CD14-positive monocyte (primary cell): ENCODE results near the gene TECPR2. TPM values are rescaled to one million over a fixed set of nuclear protein-coding genes. Genes with fewer than 3 reads are reported as not detected.

Experiments
- DNase-seq, 3 donors: peaks; one replicate each; pipeline ENCODE4 v3.0.0-alpha.2; 2011 to 2022
- H2AFZ ChIP-seq: 2 replicates; pipeline ENCODE4 v1.6.0; 2012; ENCODE audit warnings: mild to moderate bottlenecking, low read depth, low read length, inconsistent platforms; ENCODE audit not compliant: insufficient read depth, poor library complexity, severe bottlenecking
- H3K27ac ChIP-seq, 2 donors: 1 replicate in 1 of 2; 2 replicates in 1 of 2; pipeline ENCODE4 v1.5.1; 2012 to 2013; ENCODE audit warnings: low read length in 2 of 2, control low read depth in 1 of 2, inconsistent platforms in 1 of 2, low read depth in 1 of 2, mild to moderate bottlenecking in 1 of 2
- H3K27me3 ChIP-seq, 2 donors: one replicate each; pipeline versions ENCODE4 v1.6.0 to v1.6.1; 2011 to 2013; ENCODE audit warnings: low read length in 2 of 2; ENCODE audit not compliant: control insufficient read depth in 2 of 2, insufficient read depth in 2 of 2
- H3K36me3 ChIP-seq, 2 donors: replicated peaks in 1 of 2; 1 replicate in 1 of 2; 2 replicates in 1 of 2; pipeline versions ENCODE4 v1.5.1 to v1.6.1; 2012 to 2013; ENCODE audit warnings: low read length in 2 of 2, control low read depth in 1 of 2, inconsistent platforms in 1 of 2, mild to moderate bottlenecking in 1 of 2; ENCODE audit not compliant: insufficient read depth in 2 of 2, control insufficient read depth in 1 of 2
- H3K4me1 ChIP-seq, 2 donors: 1 replicate in 1 of 2; 2 replicates in 1 of 2; pipeline versions ENCODE4 v1.5.1 to v1.6.1; 2012 to 2013; ENCODE audit warnings: low read length in 2 of 2, control low read depth in 1 of 2, inconsistent platforms in 1 of 2, mild to moderate bottlenecking in 1 of 2, moderate library complexity in 1 of 2; ENCODE audit not compliant: insufficient read depth in 2 of 2, control insufficient read depth in 1 of 2
- H3K4me2 ChIP-seq: replicated peaks from 2 replicates; pipeline ENCODE3; 2012; ENCODE audit warnings: low read length, moderate library complexity, mild to moderate bottlenecking; ENCODE audit not compliant: poor library complexity, severe bottlenecking; ENCODE audit errors: extremely low read depth
- H3K4me3 ChIP-seq, 3 experiments: fragments of 200-600 bp in 1 of 3; sonication (generic) in 1 of 3; replicated peaks in 1 of 3; 1 replicate in 2 of 3; 2 replicates in 1 of 3; pipeline ENCODE4 v1.5.1; 2011 to 2013; ENCODE audit warnings: low read length in 3 of 3, mild to moderate bottlenecking in 3 of 3, control low read depth in 2 of 3, low read depth in 2 of 3, inconsistent platforms in 1 of 3, moderate library complexity in 1 of 3
- H3K79me2 ChIP-seq: 2 replicates; pipeline ENCODE4 v1.6.0; 2012; ENCODE audit warnings: mild to moderate bottlenecking, control low read depth, inconsistent platforms, low read length, moderate library complexity; ENCODE audit not compliant: insufficient read depth
- H3K9ac ChIP-seq: 2 replicates; pipeline ENCODE4 v1.6.0; 2017; ENCODE audit warnings: low read length, mild to moderate bottlenecking; ENCODE audit not compliant: insufficient read depth, poor library complexity, severe bottlenecking
- H3K9me3 ChIP-seq, 2 donors: replicated peaks in 1 of 2; 1 replicate in 1 of 2; 2 replicates in 1 of 2; pipeline versions ENCODE4 v1.5.1 to v1.6.1; 2012 to 2013; ENCODE audit warnings: low read length in 2 of 2, control low read depth in 1 of 2; ENCODE audit not compliant: control insufficient read depth in 1 of 2, insufficient read depth in 1 of 2
- H4K20me1 ChIP-seq: 2 replicates; pipeline ENCODE4 v1.6.0; 2012; ENCODE audit warnings: mild to moderate bottlenecking, low read length, control low read depth, moderate library complexity; ENCODE audit not compliant: insufficient read depth
- H3K27ac Mint-ChIP-seq, 7 donors: one replicate each; pipeline ENCODE4 v1.8.0; 2020; ENCODE audit warnings: mild to moderate bottlenecking in 7 of 7, mixed read lengths in 7 of 7, moderate library complexity in 6 of 7, inconsistent platforms in 2 of 7
- H3K27me3 Mint-ChIP-seq, 3 donors: one replicate each; pipeline ENCODE4 v1.8.0; 2021 to 2022; ENCODE audit warnings: low read depth in 3 of 3, mild to moderate bottlenecking in 3 of 3, mixed read lengths in 3 of 3, moderate library complexity in 3 of 3, inconsistent platforms in 1 of 3
- H3K36me3 Mint-ChIP-seq, 2 donors: one replicate each; pipeline ENCODE4 v1.8.0; 2020; ENCODE audit warnings: mixed read lengths in 2 of 2, inconsistent platforms in 1 of 2, mild to moderate bottlenecking in 1 of 2
- H3K4me1 Mint-ChIP-seq: one replicate; pipeline ENCODE4 v1.8.0; 2020; ENCODE audit warnings: mild to moderate bottlenecking, mixed read lengths
- H3K4me3 Mint-ChIP-seq, 2 donors: one replicate each; pipeline ENCODE4 v1.8.0; 2020; ENCODE audit warnings: mild to moderate bottlenecking in 2 of 2, mixed read lengths in 2 of 2, moderate library complexity in 1 of 2
- H3K9me3 Mint-ChIP-seq, 7 donors: one replicate each; pipeline ENCODE4 v1.8.0; 2020 to 2022; ENCODE audit warnings: mixed read lengths in 7 of 7, mild to moderate bottlenecking in 6 of 7, moderate library complexity in 6 of 7, inconsistent platforms in 2 of 7
- CTCF ChIP-seq: fragments of 200-600 bp; IDR thresholded peaks from one replicate; pipeline ENCODE4 v1.8.0; 2022; ENCODE audit warnings: antibody characterized with exemption, mild to moderate bottlenecking
- WGBS: methylation state at CpG from one replicate; pipeline ENCODE4 v1.1.5; 2013; ENCODE audit warnings: missing lambda C conversion rate; ENCODE audit not compliant: insufficient coverage; 5-methylcytosine and 5-hydroxymethylcytosine counted together
- intact Hi-C, 2 donors: fragments of 100-400 bp; cut with micrococcal nuclease; formaldehyde crosslinking; loops; one replicate each; pipeline versions ENCODE4 v1.15.0 to v1.15.1; 2023
- polyA plus RNA-seq, 3 donors: library from polyadenylated mRNA; depleted of rRNA in 1 of 3; unstranded in 2 of 3; stranded (reverse) in 1 of 3; fragments of 300-500 nt in 2 of 3; fragments of >200 nt in 1 of 3; fragmentation: Illumina TruSeq in 2 of 3; gene quantifications; 1 replicate in 2 of 3; 2 replicates in 1 of 3; pipeline ENCODE4 v1.2.3, GENCODE V29; 2012 to 2021

The TECPR2 gene
- polyA plus RNA-seq, 3 donors, result 2.8 to 10.4 (median 6.4) TPM

- H4K20me1 ChIP-seq, result no peaks in the 10 kb centered on the region
- peak overlapping the region; percentile 39 to 100 for H3K27ac ChIP-seq
- Mint-ChIP-seq H3K27me3 (peaks cover 0 to 2% (median 0%) of the 10 kb centered on the region in 3 donors), H3K36me3 (peaks cover 20 to 22% of the 10 kb centered on the region in 2 donors), H3K4me3 (peak overlapping the region; percentile 94 to 96), H3K4me1 (peaks cover 15% of the 10 kb centered on the region), H3K27ac (peak overlapping the region in 6 of 7 donors; percentile 86 to 95 (median 94)), H3K9me3 (peaks cover 0 to 2% (median 0%) of the 10 kb centered on the region in 7 donors)
- WGBS, result 5% methylated on average over 45 of the region's 53 CpGs
- no peak for TF ChIP-seq CTCF
- peak; percentile 5 to 35 (median 11) for DNase-seq
- peak overlapping the region; percentile 84 for H3K4me2 ChIP-seq
- H3K79me2 ChIP-seq, result peaks cover 65% of the 10 kb centered on the region
- intact Hi-C loops, result loop anchor here (5.0 to 10.0 kb wide), 4 partner anchors 46 to 276 kb away; partner anchors contain the start of genes ANKRD9 (in 1 of the 2), HSP90AA1 (in 1 of the 2) and ZNF839 (in 1 of the 2)
- H3K9me3 ChIP-seq, result no peaks in the 10 kb centered on the region
- H3K27me3 ChIP-seq, result no peaks in the 10 kb centered on the region
- peaks cover 8 to 17% of the 10 kb centered on the region in 2 donors for H3K36me3 ChIP-seq
- peak overlapping the region; percentile 81 for H2AFZ ChIP-seq
- H3K4me3 ChIP-seq, result peak overlapping the region; percentile 52 to 94 (median 90)
- peak overlapping the region; percentile 95 for H3K9ac ChIP-seq
- peaks cover 22 to 31% of the 10 kb centered on the region in 2 donors for H3K4me1 ChIP-seq
These were observed 622 bp downstream of the TECPR2 start for GRCh38 chr14:102363182-102363943.

DNA sequence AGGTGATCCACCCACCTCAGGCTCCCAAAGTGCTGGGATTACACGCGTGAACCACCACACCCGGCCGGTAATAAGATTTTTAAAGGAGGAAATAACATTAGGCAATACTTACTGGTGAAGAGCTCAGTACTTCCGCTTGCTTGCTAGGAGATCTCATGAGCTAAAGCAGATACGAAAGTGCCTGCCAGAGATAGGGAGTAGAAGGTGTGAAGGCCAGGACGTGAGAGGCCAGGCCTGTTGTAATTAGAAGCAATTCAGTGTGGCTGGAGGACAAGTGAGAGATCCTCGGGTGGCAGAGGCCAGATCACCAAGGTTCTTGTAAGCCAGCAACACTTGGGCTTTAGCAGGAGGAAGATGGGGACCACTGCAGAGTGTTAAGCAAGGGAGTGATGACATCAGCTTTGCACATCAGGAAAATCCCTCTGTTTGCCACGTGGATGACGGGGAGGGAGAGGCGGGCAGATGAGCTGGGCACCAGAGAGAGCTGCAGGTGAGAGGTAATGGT lies 7.6 kb downstream of the TECPR2 start:
- no peaks in the 10 kb centered on the region for H4K20me1 ChIP-seq
- Mint-ChIP-seq H3K4me3 (peak overlapping the region; percentile 56 to 82), H3K27ac (peak overlapping the region; percentile 94 to 99 (median 98)), H3K27me3 (no peaks in the 10 kb centered on the region), H3K4me1 (peaks cover 36% of the 10 kb centered on the region), H3K36me3 (peaks cover 10 to 12% of the 10 kb centered on the region in 2 donors), H3K9me3 (no peaks in the 10 kb centered on the region)
- DNase-seq, result peak; percentile 81 to 94 (median 87)
- 3% methylated on average over 7 of the region's 11 CpGs for WGBS
- no peaks in the 10 kb centered on the region for H3K27me3 ChIP-seq
- intact Hi-C loops, result no loop called here
- peak overlapping the region; percentile 39 for H3K4me2 ChIP-seq
- H3K9ac ChIP-seq, result peak overlapping the region; percentile 23
- H3K4me1 ChIP-seq, result peaks cover 25 to 30% of the 10 kb centered on the region in 2 donors
- H3K36me3 ChIP-seq, result no peaks in the 10 kb centered on the region
- peak overlapping the region; percentile 85 to 91 for H3K27ac ChIP-seq
- peak overlapping the region; percentile 65 for H2AFZ ChIP-seq
- H3K79me2 ChIP-seq, result peaks cover 38% of the 10 kb centered on the region
- H3K4me3 ChIP-seq, result peak overlapping the region in 1 of 3 experiments; percentile 39
- H3K9me3 ChIP-seq, result no peaks in the 10 kb centered on the region
- no peak for TF ChIP-seq CTCF
